MCF 10A (cell line): ENCODE results near the gene ALDH1A3. TPM values are rescaled to one million over a fixed set of nuclear protein-coding genes. Genes with fewer than 3 reads are reported as not detected.
A peak's percentile ranks its signal among the peaks of the same experiment; 100 is the strongest.

ENCODE experiments used
- BruUV-seq: library from RNA; stranded (reverse); fragments of 400-500 nt; replicated peaks from 2 replicates; lab custom pipeline; 2021; lab: Mats Ljungman, UMichigan
- CTCF ChIA-PET: fragments of 300-600 bp; sonication (Branson Sonifier 250); formaldehyde crosslinking; extraction: SDS; loops from one replicate; lab custom pipeline; 2021; ENCODE audit warnings: antibody characterized with exemption, inconsistent platforms; lab: Yijun Ruan, JAX
- POLR2A ChIA-PET: fragments of 300-600, 350-650 bp; sonication (Branson Sonifier 250); formaldehyde crosslinking; extraction: SDS; loops from one replicate; lab custom pipeline; 2020; ENCODE audit warnings: antibody characterized with exemption, inconsistent platforms; lab: Yijun Ruan, JAX
- DNase-seq: peaks from one replicate; pipeline ENCODE4 v3.0.0-alpha.2; 2018; ENCODE audit not compliant: unreplicated experiment
- H3K27ac Mint-ChIP-seq: one replicate; pipeline ENCODE4 v1.8.0; 2022; ENCODE audit warnings: mild to moderate bottlenecking, low read depth, mixed read lengths; ENCODE audit not compliant: unreplicated experiment
- H3K27me3 Mint-ChIP-seq: one replicate; pipeline ENCODE4 v1.8.0; 2022; ENCODE audit warnings: mixed read lengths; ENCODE audit not compliant: insufficient read depth, unreplicated experiment
- H3K36me3 Mint-ChIP-seq: one replicate; pipeline ENCODE4 v1.8.0; 2022; ENCODE audit warnings: mild to moderate bottlenecking, moderate library complexity, mixed read lengths; ENCODE audit not compliant: insufficient read depth, unreplicated experiment
- H3K4me1 Mint-ChIP-seq: one replicate; pipeline ENCODE4 v1.8.0; 2022; ENCODE audit warnings: mixed read lengths; ENCODE audit not compliant: insufficient read depth, unreplicated experiment
- H3K4me3 Mint-ChIP-seq: one replicate; pipeline ENCODE4 v1.8.0; 2022; ENCODE audit warnings: mild to moderate bottlenecking, moderate library complexity, mixed read lengths; ENCODE audit not compliant: unreplicated experiment
- H3K9me3 Mint-ChIP-seq: one replicate; pipeline ENCODE4 v1.8.0; 2022; ENCODE audit warnings: mixed read lengths; ENCODE audit not compliant: unreplicated experiment
- CTCF ChIP-seq: fragments of 200-600 bp; IDR thresholded peaks from one replicate; pipeline ENCODE4 v1.8.0; 2022; ENCODE audit warnings: antibody characterized with exemption, mild to moderate bottlenecking; ENCODE audit not compliant: unreplicated experiment
- intact Hi-C: fragments of 100-400 bp; cut with micrococcal nuclease; formaldehyde crosslinking; loops from 2 replicates; pipeline ENCODE4 v1.14.1; 2022
- total RNA-seq: library from RNA; stranded (reverse); gene quantifications from 2 replicates; pipeline ENCODE4 v1.2.3, GENCODE V29; 2022

ALDH1A3 gene
- total RNA-seq, 1 experiment from 2014 or later: 4.3 TPM

DNA sequence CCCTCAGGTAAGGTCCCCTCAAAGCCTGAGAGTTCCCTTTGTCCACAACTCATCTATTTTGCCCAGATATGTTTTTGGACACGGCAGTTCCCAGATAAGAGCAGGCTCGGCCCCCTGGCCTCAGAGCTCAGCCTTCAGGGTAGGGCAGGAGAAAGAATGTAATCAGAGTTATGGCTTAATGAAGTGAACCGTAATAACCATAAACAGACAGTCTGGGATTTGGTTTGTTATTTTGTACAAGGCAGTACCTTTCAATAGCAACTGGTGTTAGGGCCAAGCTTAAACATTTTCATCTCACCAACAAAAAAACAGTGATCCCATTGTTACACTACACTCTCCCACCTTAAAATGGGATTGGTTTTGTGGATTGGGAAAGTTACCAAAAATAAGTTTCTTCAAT is 12.2 kb upstream of the ALDH1A3 start:
- no peak for DNase-seq
- intact Hi-C loops: no loop called here
- ChIA-PET POLR2A (interaction anchor here (0.7 kb wide), 1 partner anchor 233 kb away, joined by 3 read pairs; no protein-coding TSS in a partner anchor), CTCF (no interaction called here)
- Mint-ChIP-seq H3K36me3 (no peaks in the 10 kb centered on the region), H3K9me3 (peaks cover 6% of the 10 kb centered on the region), H3K27me3 (no peaks in the 10 kb centered on the region), H3K27ac (no peak overlapping the region), H3K4me1 (peaks cover 5% of the 10 kb centered on the region), H3K4me3 (no peak overlapping the region)
- BruUV-seq: no TSS peak
- no peak for TF ChIP-seq CTCF

DNA sequence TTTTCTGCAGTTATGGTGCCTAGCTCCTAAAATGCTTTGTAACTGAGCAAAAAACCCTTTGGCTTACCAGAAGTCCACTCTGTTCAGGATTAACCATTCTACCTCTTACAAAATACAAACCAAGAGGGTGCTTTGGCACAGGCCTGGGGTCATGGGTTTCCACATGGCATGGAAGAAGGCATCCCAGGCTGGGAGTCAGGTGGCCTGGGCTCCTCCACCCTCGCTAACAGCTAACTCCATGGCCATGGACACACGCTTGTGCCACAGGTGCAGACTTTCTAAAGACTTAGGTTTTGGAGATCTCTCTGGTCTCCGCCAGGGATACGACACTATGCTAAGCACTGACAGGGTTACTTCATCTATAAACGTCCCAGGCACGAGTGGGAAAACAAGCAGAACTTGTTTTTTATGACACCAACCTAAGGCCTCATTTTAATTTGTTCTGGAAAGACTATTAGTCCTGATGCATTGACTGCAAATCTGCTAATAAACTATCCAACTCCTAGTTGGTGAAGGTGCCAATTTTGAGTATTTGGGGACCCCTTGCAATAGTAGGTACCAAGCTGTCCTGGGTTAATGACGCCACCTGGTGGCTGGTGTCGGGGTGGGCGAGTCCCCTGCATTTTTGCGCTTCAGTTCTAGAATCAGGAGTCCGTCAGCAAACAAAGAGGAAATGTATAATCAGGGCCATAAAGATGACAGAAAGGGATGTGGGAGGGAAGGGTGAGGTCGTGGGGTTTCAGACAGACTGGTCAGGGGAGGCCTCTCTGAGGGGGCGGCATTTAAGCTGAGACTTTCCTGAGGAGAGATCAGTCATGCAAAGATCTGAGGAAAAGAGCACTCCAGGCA is 10.3 kb upstream of the ALDH1A3 start:
- POLR2A ChIA-PET: no interaction called here
- no peaks in the 10 kb centered on the region for H3K36me3 Mint-ChIP-seq
- no peaks in the 10 kb centered on the region for H3K27me3 Mint-ChIP-seq
- no peak overlapping the region for H3K27ac Mint-ChIP-seq
- intact Hi-C loops: no loop called here
- H3K4me3 Mint-ChIP-seq: no peak overlapping the region
- BruUV-seq: no TSS peak
- peaks cover 6% of the 10 kb centered on the region for H3K9me3 Mint-ChIP-seq
- TF ChIP-seq CTCF: peak; percentile 29
- no peak for DNase-seq
- CTCF ChIA-PET: interaction anchor here (0.6 to 1.1 kb wide), 10 partner anchors 10 to 372 kb away, joined by 3 to 5 read pairs (median 3); no protein-coding TSS in a partner anchor
- H3K4me1 Mint-ChIP-seq: peaks cover 5% of the 10 kb centered on the region

GRCh38 chr15:100873029-100873677 is 6.5 kb upstream of the ALDH1A3 start:
- Mint-ChIP-seq H3K27me3 (no peaks in the 10 kb centered on the region), H3K4me1 (peaks cover 5% of the 10 kb centered on the region), H3K27ac (no peak overlapping the region), H3K9me3 (peaks cover 6% of the 10 kb centered on the region), H3K36me3 (no peaks in the 10 kb centered on the region), H3K4me3 (no peak overlapping the region)
- DNase-seq: peak; percentile 89
- ChIA-PET POLR2A (interaction anchor here (0.6 to 1.2 kb wide), 7 partner anchors 15 to 249 kb away, joined by 3 to 8 read pairs (median 3); no protein-coding TSS in a partner anchor), CTCF (interaction anchor here (0.5 to 2.9 kb wide), 33 partner anchors 9 to 256 kb away, joined by 3 to 22 read pairs (median 4); no protein-coding TSS in a partner anchor)
- TF ChIP-seq CTCF: peak; percentile 73
- intact Hi-C loops: loop anchor here (1.0 to 2.0 kb wide), 3 partner anchors 134 to 245 kb away; no protein-coding TSS in a partner anchor
- BruUV-seq: no TSS peak

- Mint-ChIP-seq H3K4me1 (peaks cover 5% of the 10 kb centered on the region), H3K27me3 (no peaks in the 10 kb centered on the region), H3K4me3 (no peak overlapping the region), H3K36me3 (peaks cover 6% of the 10 kb centered on the region), H3K9me3 (no peaks in the 10 kb centered on the region), H3K27ac (no peak overlapping the region)
- ChIA-PET CTCF (interaction anchor here (0.6 to 1.8 kb wide), 11 partner anchors 22 to 273 kb away, joined by 3 to 8 read pairs (median 3); no protein-coding TSS in a partner anchor), POLR2A (interaction anchor here (0.7 kb wide), 1 partner anchor 166 kb away, joined by 3 read pairs; no protein-coding TSS in a partner anchor)
- no TSS peak for BruUV-seq
- no peak for DNase-seq
- intact Hi-C loops: loop anchor here (5.0 kb wide), 1 partner anchor 42 kb away; the partner anchor contains the start of gene LRRK1
- TF ChIP-seq CTCF: no peak
These were observed 4.1 kb upstream of the ALDH1A3 start for GRCh38 chr15:100875495-100875894.
